H9 (cell line): ENCODE measurements around the gene PIP4K2A. TPM values are rescaled to one million over a fixed set of nuclear protein-coding genes. Genes with fewer than 3 reads are reported as not detected.

Experiments
- DNase-seq: peaks from one replicate; pipeline ENCODE4 v3.0.0-alpha.2; 2017
- H2AFZ ChIP-seq: one replicate; pipeline ENCODE4 v1.6.1; 2013; ENCODE audit warnings: mild to moderate bottlenecking, low read length, control low read depth, moderate library complexity
- H2AK5ac ChIP-seq: 2 replicates; pipeline ENCODE4 v1.6.1; 2013; ENCODE audit warnings: low read length, control low read depth, mixed read lengths; ENCODE audit not compliant: insufficient read length
- H2BK120ac ChIP-seq: one replicate; pipeline ENCODE4 v1.6.1; 2013; ENCODE audit warnings: low read depth, mild to moderate bottlenecking, low read length, control low read depth, inconsistent platforms; ENCODE audit not compliant: poor library complexity, severe bottlenecking
- H2BK12ac ChIP-seq: 2 replicates; pipeline ENCODE4 v1.6.1; 2013; ENCODE audit warnings: low read length, control low read depth, mixed read lengths, low read depth; ENCODE audit not compliant: insufficient read length
- H2BK15ac ChIP-seq: 2 replicates; pipeline ENCODE4 v1.6.1; 2013; ENCODE audit warnings: low read depth, low read length, control low read depth
- H2BK20ac ChIP-seq: one replicate; pipeline ENCODE4 v1.6.1; 2013; ENCODE audit warnings: low read depth, mild to moderate bottlenecking, low read length, control low read depth, inconsistent platforms; ENCODE audit not compliant: poor library complexity, severe bottlenecking
- H2BK5ac ChIP-seq: 2 replicates; pipeline ENCODE4 v1.6.1; 2013; ENCODE audit warnings: low read length, control low read depth, mixed read lengths; ENCODE audit not compliant: insufficient read length
- H3K14ac ChIP-seq: 2 replicates; pipeline ENCODE4 v1.6.1; 2013; ENCODE audit warnings: low read length, control low read depth; ENCODE audit not compliant: insufficient read depth
- H3K18ac ChIP-seq: 2 replicates; pipeline ENCODE4 v1.6.1; 2013; ENCODE audit warnings: low read depth, mild to moderate bottlenecking, mixed read lengths, low read length, control low read depth; ENCODE audit not compliant: insufficient read length
- H3K23ac ChIP-seq: 2 replicates; pipeline ENCODE4 v1.6.1; 2013; ENCODE audit warnings: low read length, control low read depth, mixed read lengths, low read depth; ENCODE audit not compliant: insufficient read length
- H3K23me2 ChIP-seq: 2 replicates; pipeline ENCODE4 v1.6.1; 2013; ENCODE audit warnings: low read depth, mild to moderate bottlenecking, mixed read lengths, low read length, control low read depth; ENCODE audit not compliant: insufficient read length, poor library complexity, severe bottlenecking
- H3K27ac ChIP-seq: 2 replicates; pipeline ENCODE4 v1.5.1; 2013; ENCODE audit warnings: low read length, control low read depth, mixed read lengths, low read depth; ENCODE audit not compliant: insufficient read length
- H3K27me3 ChIP-seq: 2 replicates; pipeline ENCODE4 v1.6.1; 2013; ENCODE audit warnings: low read length, control low read depth, inconsistent platforms; ENCODE audit not compliant: insufficient read depth
- H3K4ac ChIP-seq: 2 replicates; pipeline ENCODE4 v1.6.1; 2013; ENCODE audit warnings: low read depth, mild to moderate bottlenecking, control low read depth, inconsistent platforms, low read length, moderate library complexity
- H3K4me1 ChIP-seq: 2 replicates; pipeline ENCODE4 v1.6.1; 2013; ENCODE audit warnings: low read length, control low read depth, inconsistent platforms; ENCODE audit not compliant: insufficient read depth
- H3K4me2 ChIP-seq: 2 replicates; pipeline ENCODE4 v1.6.1; 2013; ENCODE audit warnings: low read length, control low read depth, mixed read lengths; ENCODE audit not compliant: insufficient read length, insufficient read depth
- H3K56ac ChIP-seq: 2 replicates; pipeline ENCODE4 v1.6.1; 2013; ENCODE audit warnings: low read depth, mild to moderate bottlenecking, mixed read lengths, low read length, control low read depth; ENCODE audit not compliant: insufficient read length
- H3K79me1 ChIP-seq: 2 replicates; pipeline ENCODE4 v1.6.1; 2013; ENCODE audit warnings: low read depth, mild to moderate bottlenecking, moderate library complexity, low read length, control low read depth, inconsistent platforms; ENCODE audit not compliant: insufficient read depth, poor library complexity, severe bottlenecking
- H3K79me2 ChIP-seq: 2 replicates; pipeline ENCODE4 v1.6.1; 2013; ENCODE audit warnings: low read length, control low read depth, inconsistent platforms; ENCODE audit not compliant: insufficient read depth
- H3K9ac ChIP-seq: 2 replicates; pipeline ENCODE4 v1.6.1; 2013; ENCODE audit warnings: low read length, control low read depth, mixed read lengths; ENCODE audit not compliant: insufficient read length; ENCODE audit errors: extremely low read depth
- H3K9me3 ChIP-seq: one replicate; pipeline ENCODE4 v1.6.1; 2013; ENCODE audit warnings: low read depth, low read length, inconsistent platforms; ENCODE audit not compliant: control insufficient read depth
- H3T11ph ChIP-seq: one replicate; pipeline ENCODE4 v1.6.1; 2013; ENCODE audit warnings: mild to moderate bottlenecking, low read length, control low read depth, inconsistent platforms
- H4K20me1 ChIP-seq: one replicate; pipeline ENCODE4 v1.6.1; 2013; ENCODE audit not compliant: control insufficient read depth, insufficient read length, insufficient read depth
- H4K5ac ChIP-seq: 2 replicates; pipeline ENCODE4 v1.6.1; 2013; ENCODE audit warnings: low read depth, mild to moderate bottlenecking, mixed read lengths, low read length, control low read depth; ENCODE audit not compliant: insufficient read length
- H4K8ac ChIP-seq: replicated peaks from 2 replicates; pipeline ENCODE4 v1.6.1; 2013; ENCODE audit warnings: low read length, control low read depth, mixed read lengths, low read depth; ENCODE audit not compliant: insufficient read length
- H4K91ac ChIP-seq: 2 replicates; pipeline ENCODE4 v1.6.1; 2013; ENCODE audit warnings: low read depth, mild to moderate bottlenecking, moderate library complexity, mixed read lengths, low read length, control low read depth; ENCODE audit not compliant: insufficient read length
- H3K27ac Mint-ChIP-seq, 3 experiments: 2 replicates in 2 of 3; 3 replicates in 1 of 3; pipeline ENCODE4 v1.8.0; 2020 to 2021; ENCODE audit warnings: mixed read lengths in 3 of 3, mild to moderate bottlenecking in 1 of 3, moderate library complexity in 1 of 3
- H3K27me3 Mint-ChIP-seq: 2 replicates; pipeline ENCODE4 v1.8.0; 2021; ENCODE audit warnings: low read depth, mild to moderate bottlenecking, moderate library complexity, mixed read lengths
- H3K36me3 Mint-ChIP-seq, 3 experiments: 2 replicates in 2 of 3; 3 replicates in 1 of 3; pipeline ENCODE4 v1.8.0; 2020 to 2021; ENCODE audit warnings: low read depth in 3 of 3, mixed read lengths in 3 of 3; ENCODE audit not compliant: insufficient read depth in 1 of 3
- H3K4me1 Mint-ChIP-seq, 2 experiments: 2 replicates each; pipeline ENCODE4 v1.8.0; 2020; ENCODE audit warnings: mixed read lengths in 2 of 2
- H3K4me3 Mint-ChIP-seq, 2 experiments: 2 replicates in 1 of 2; 3 replicates in 1 of 2; pipeline ENCODE4 v1.8.0; 2020 to 2021; ENCODE audit warnings: mild to moderate bottlenecking in 2 of 2, mixed read lengths in 2 of 2, moderate library complexity in 1 of 2
- H3K9me3 Mint-ChIP-seq, 2 experiments: 2 replicates in 1 of 2; 3 replicates in 1 of 2; pipeline ENCODE4 v1.8.0; 2020; ENCODE audit warnings: mild to moderate bottlenecking in 2 of 2, mixed read lengths in 2 of 2, moderate library complexity in 1 of 2
- WGBS: extraction: QIAGEN DNeasy Blood & Tissue Kit; methylation state at CpG from one replicate; pipeline ENCODE4 v1.1.7; 2013; ENCODE audit warnings: missing lambda C conversion rate, low lambda C conversion rate, mixed read lengths; ENCODE audit not compliant: insufficient read length; ENCODE audit errors: extremely low coverage; 5-methylcytosine and 5-hydroxymethylcytosine counted together
- total RNA-seq: library from RNA; stranded (reverse); gene quantifications from 2 replicates; pipeline ENCODE4 v1.2.1, GENCODE V29; 2021
- TF ChIP-seq, protein P1 (sequence below): fragments of 200-600 bp; sonication (generic); conservative IDR thresholded peaks from 3 replicates; pipeline ENCODE4 v1.8.0; 2021; ENCODE audit warnings: antibody characterized with exemption, mild to moderate bottlenecking

Gene PIP4K2A
- total RNA-seq, 1 experiment from 2014 or later, result 33.6 TPM

GRCh38 chr10:22690158-22690557 lies 24.2 kb downstream of the PIP4K2A start:
- Mint-ChIP-seq H3K27me3 (no peaks in the 10 kb centered on the region), H3K27ac (peak overlapping the region in 2 of 3 experiments; percentile 85 to 95; a peak in 4 of 7 replicates), H3K36me3 (peaks cover 18 to 40% (median 31%) of the 10 kb centered on the region in 3 experiments), H3K4me1 (peaks cover 44 to 48% of the 10 kb centered on the region in 2 experiments), H3K9me3 (peaks cover 25 to 35% of the 10 kb centered on the region in 2 experiments), H3K4me3 (no peak overlapping the region)
- Histone ChIP-seq H3K27ac (no peak overlapping the region), H3K18ac (no peak overlapping the region), H2AK5ac (no peak overlapping the region), H3K4me2 (peak overlapping the region; percentile 8), H3K4ac (no peak overlapping the region), H3K9ac (no peak overlapping the region), H3K79me1 (peaks cover 8% of the 10 kb centered on the region), H3K56ac (no peak overlapping the region), H3K9me3 (peaks cover 21% of the 10 kb centered on the region), H2BK12ac (no peak overlapping the region), H3K79me2 (peaks cover 19% of the 10 kb centered on the region; the same call in 1 of the 2 replicates), H4K8ac (no peak overlapping the region), H2BK120ac (no peak overlapping the region), H3K23me2 (no peaks in the 10 kb centered on the region), H3K27me3 (no peaks in the 10 kb centered on the region), H4K20me1 (no peaks in the 10 kb centered on the region), H3K23ac (no peak overlapping the region), H2AFZ (no peak overlapping the region), H3K14ac (no peak overlapping the region), H4K5ac (no peak overlapping the region), H2BK15ac (no peak overlapping the region), H3T11ph (no peak overlapping the region), H4K91ac (no peak overlapping the region), H3K4me1 (peaks cover 6% of the 10 kb centered on the region), H2BK5ac (no peak overlapping the region), H2BK20ac (no peak overlapping the region)
- DNase-seq, result no peak
- TF ChIP-seq, protein P1, sequence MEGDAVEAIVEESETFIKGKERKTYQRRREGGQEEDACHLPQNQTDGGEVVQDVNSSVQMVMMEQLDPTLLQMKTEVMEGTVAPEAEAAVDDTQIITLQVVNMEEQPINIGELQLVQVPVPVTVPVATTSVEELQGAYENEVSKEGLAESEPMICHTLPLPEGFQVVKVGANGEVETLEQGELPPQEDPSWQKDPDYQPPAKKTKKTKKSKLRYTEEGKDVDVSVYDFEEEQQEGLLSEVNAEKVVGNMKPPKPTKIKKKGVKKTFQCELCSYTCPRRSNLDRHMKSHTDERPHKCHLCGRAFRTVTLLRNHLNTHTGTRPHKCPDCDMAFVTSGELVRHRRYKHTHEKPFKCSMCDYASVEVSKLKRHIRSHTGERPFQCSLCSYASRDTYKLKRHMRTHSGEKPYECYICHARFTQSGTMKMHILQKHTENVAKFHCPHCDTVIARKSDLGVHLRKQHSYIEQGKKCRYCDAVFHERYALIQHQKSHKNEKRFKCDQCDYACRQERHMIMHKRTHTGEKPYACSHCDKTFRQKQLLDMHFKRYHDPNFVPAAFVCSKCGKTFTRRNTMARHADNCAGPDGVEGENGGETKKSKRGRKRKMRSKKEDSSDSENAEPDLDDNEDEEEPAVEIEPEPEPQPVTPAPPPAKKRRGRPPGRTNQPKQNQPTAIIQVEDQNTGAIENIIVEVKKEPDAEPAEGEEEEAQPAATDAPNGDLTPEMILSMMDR, result no peak
- no CpG with 5 or more reads among the region's 2 CpGs for WGBS
